HL-60 (cell line): ENCODE results near the gene PLCL2.

ENCODE experiments used
- CTCF ChIP-seq: IDR thresholded peaks from one replicate; pipeline ENCODE4 v1.5.1; 2011; ENCODE audit warnings: low read length, control low read depth, inconsistent platforms; ENCODE audit not compliant: insufficient read depth
- GABPA ChIP-seq: IDR thresholded peaks from 2 replicates; pipeline ENCODE4 v1.6.1; 2012; ENCODE audit warnings: low read depth
- POLR2AphosphoS5 ChIP-seq: IDR thresholded peaks from 2 replicates; pipeline ENCODE4 v1.6.1; 2012; ENCODE audit warnings: low read depth
- SPI1 ChIP-seq: IDR thresholded peaks from 2 replicates; pipeline ENCODE4 v1.6.1; 2012; ENCODE audit warnings: low read depth, mild to moderate bottlenecking, borderline replicate concordance
- TF ChIP-seq, protein P1 (sequence below): IDR thresholded peaks from 2 replicates; pipeline ENCODE4 v1.6.1; 2012; ENCODE audit warnings: low read depth; ENCODE audit not compliant: insufficient replicate concordance

GRCh38 chr3:17130956-17131355 lies 246.2 kb downstream of the PLCL2 start:
- TF ChIP-seq CTCF (no peak), POLR2AphosphoS5 (no peak), GABPA (no peak), SPI1 (no peak)
- TF ChIP-seq, protein P1, sequence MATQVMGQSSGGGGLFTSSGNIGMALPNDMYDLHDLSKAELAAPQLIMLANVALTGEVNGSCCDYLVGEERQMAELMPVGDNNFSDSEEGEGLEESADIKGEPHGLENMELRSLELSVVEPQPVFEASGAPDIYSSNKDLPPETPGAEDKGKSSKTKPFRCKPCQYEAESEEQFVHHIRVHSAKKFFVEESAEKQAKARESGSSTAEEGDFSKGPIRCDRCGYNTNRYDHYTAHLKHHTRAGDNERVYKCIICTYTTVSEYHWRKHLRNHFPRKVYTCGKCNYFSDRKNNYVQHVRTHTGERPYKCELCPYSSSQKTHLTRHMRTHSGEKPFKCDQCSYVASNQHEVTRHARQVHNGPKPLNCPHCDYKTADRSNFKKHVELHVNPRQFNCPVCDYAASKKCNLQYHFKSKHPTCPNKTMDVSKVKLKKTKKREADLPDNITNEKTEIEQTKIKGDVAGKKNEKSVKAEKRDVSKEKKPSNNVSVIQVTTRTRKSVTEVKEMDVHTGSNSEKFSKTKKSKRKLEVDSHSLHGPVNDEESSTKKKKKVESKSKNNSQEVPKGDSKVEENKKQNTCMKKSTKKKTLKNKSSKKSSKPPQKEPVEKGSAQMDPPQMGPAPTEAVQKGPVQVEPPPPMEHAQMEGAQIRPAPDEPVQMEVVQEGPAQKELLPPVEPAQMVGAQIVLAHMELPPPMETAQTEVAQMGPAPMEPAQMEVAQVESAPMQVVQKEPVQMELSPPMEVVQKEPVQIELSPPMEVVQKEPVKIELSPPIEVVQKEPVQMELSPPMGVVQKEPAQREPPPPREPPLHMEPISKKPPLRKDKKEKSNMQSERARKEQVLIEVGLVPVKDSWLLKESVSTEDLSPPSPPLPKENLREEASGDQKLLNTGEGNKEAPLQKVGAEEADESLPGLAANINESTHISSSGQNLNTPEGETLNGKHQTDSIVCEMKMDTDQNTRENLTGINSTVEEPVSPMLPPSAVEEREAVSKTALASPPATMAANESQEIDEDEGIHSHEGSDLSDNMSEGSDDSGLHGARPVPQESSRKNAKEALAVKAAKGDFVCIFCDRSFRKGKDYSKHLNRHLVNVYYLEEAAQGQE = no peak
